GM19395 (cell line): ENCODE measurements around the gene EHMT1.

Experiments
- ATAC-seq: cut with Tn5 transposase; IDR thresholded peaks from one replicate; pipeline ENCODE4 v1.9.1; 2021; ENCODE audit warnings: mild to moderate bottlenecking, moderate library complexity; ENCODE audit not compliant: unreplicated experiment

Gene EHMT1

GRCh38 chr9:137671196-137671538 is 52.4 kb downstream of the EHMT1 start:
- ATAC-seq, result no peak

GRCh38 chr9:137671721-137672120 is 52.9 kb downstream of the EHMT1 start:
- ATAC-seq, result no peak

- ATAC-seq, result peak; percentile 86
Measured at GRCh38 chr9:137672907-137673791, 54.3 kb downstream of the EHMT1 start.

- ATAC-seq, result no peak
Measured at GRCh38 chr9:137673886-137674285, 55.1 kb downstream of the EHMT1 start.

- ATAC-seq, result no peak
Measured at GRCh38 chr9:137674307-137674975, 55.6 kb downstream of the EHMT1 start.

- no peak for ATAC-seq
Measured at GRCh38 chr9:137674976-137675320, 56.1 kb downstream of the EHMT1 start.

- no peak for ATAC-seq
Measured at GRCh38 chr9:137676998-137677397, 58.2 kb downstream of the EHMT1 start.

- ATAC-seq, result no peak
Measured at GRCh38 chr9:137678202-137678601, 59.4 kb downstream of the EHMT1 start.

GRCh38 chr9:137679249-137679648 is 60.4 kb downstream of the EHMT1 start:
- no peak for ATAC-seq

- no peak for ATAC-seq
Measured at GRCh38 chr9:137679695-137680305, 61.0 kb downstream of the EHMT1 start.

GRCh38 chr9:137680444-137681358 is 61.9 kb downstream of the EHMT1 start:
- ATAC-seq, result no peak

GRCh38 chr9:137682428-137683105 is 63.8 kb downstream of the EHMT1 start:
- ATAC-seq, result no peak

GRCh38 chr9:137683262-137683864 is 64.6 kb downstream of the EHMT1 start:
- ATAC-seq, result no peak

GRCh38 chr9:137685035-137685740 is 66.4 kb downstream of the EHMT1 start:
- ATAC-seq, result no peak

GRCh38 chr9:137685741-137686420 is 67.1 kb downstream of the EHMT1 start:
- ATAC-seq, result no peak

- no peak for ATAC-seq
Measured at GRCh38 chr9:137688261-137688660, 69.5 kb downstream of the EHMT1 start.

GRCh38 chr9:137688725-137689124 is 69.9 kb downstream of the EHMT1 start:
- no peak for ATAC-seq

GRCh38 chr9:137689745-137690529 is 71.1 kb downstream of the EHMT1 start:
- no peak for ATAC-seq
